OCI-LY7 (cell line): ENCODE measurements around the gene HSPA1L.
"Not testable (repeated sequence)": the region's sequence is repeated elsewhere in the genome, so short reads cannot be mapped to it uniquely, and the experiment has no call there.

Experiments
- CTCF ChIP-seq: fragments of 200-600 bp; sonication (generic); conservative IDR thresholded peaks from 2 replicates; pipeline ENCODE4 v1.5.1; 2014; ENCODE audit warnings: mild to moderate bottlenecking, antibody characterized with exemption, low read length, moderate library complexity, mixed read lengths
- EZH2phosphoT487 ChIP-seq: fragments of 200-600 bp; sonication (generic); IDR thresholded peaks from 2 replicates; pipeline ENCODE4 v1.6.1; 2018; ENCODE audit warnings: low read depth, borderline replicate concordance, mild to moderate bottlenecking, mixed run types, antibody characterized with exemption, low read length, moderate library complexity, mixed read lengths

GRCh38 chr6:31820399-31820798, 5.3 kb upstream of the HSPA1L start:
- not testable (repeated sequence) for TF ChIP-seq CTCF, EZH2phosphoT487
